Fibroblast of lung (primary cell): ENCODE data around the gene LPP.

Source experiments
- EZH2 ChIP-seq: IDR thresholded peaks from 2 replicates; pipeline ENCODE4 v1.5.1; 2012; ENCODE audit warnings: low read length, control low read depth, mild to moderate bottlenecking; ENCODE audit errors: missing control alignments
- TF ChIP-seq, protein P1 (sequence below), 2 donors: IDR thresholded peaks in 1 of 2; conservative IDR thresholded peaks in 1 of 2; 1 replicate in 1 of 2; 2 replicates in 1 of 2; pipeline ENCODE4 v1.5.1; 2011 to 2012; ENCODE audit warnings: low read length in 2 of 2, control low read depth in 1 of 2, inconsistent platforms in 1 of 2, low read depth in 1 of 2, mild to moderate bottlenecking in 1 of 2

- TF ChIP-seq, protein P1, sequence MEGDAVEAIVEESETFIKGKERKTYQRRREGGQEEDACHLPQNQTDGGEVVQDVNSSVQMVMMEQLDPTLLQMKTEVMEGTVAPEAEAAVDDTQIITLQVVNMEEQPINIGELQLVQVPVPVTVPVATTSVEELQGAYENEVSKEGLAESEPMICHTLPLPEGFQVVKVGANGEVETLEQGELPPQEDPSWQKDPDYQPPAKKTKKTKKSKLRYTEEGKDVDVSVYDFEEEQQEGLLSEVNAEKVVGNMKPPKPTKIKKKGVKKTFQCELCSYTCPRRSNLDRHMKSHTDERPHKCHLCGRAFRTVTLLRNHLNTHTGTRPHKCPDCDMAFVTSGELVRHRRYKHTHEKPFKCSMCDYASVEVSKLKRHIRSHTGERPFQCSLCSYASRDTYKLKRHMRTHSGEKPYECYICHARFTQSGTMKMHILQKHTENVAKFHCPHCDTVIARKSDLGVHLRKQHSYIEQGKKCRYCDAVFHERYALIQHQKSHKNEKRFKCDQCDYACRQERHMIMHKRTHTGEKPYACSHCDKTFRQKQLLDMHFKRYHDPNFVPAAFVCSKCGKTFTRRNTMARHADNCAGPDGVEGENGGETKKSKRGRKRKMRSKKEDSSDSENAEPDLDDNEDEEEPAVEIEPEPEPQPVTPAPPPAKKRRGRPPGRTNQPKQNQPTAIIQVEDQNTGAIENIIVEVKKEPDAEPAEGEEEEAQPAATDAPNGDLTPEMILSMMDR (conservative IDR thresholded peaks at IDR 0.05 in 1 of 2, IDR thresholded peaks at IDR 0.05 in 1 of 2; ENCODE audit: low read depth in 1 of 2, low read length in 2 of 2): no peak
- no peak for TF ChIP-seq EZH2
Measured at GRCh38 chr3:188839187-188839695, 685.3 kb downstream of the LPP start.
